ENCODE data around the gene CBY2.

The CBY2 gene

DNA sequence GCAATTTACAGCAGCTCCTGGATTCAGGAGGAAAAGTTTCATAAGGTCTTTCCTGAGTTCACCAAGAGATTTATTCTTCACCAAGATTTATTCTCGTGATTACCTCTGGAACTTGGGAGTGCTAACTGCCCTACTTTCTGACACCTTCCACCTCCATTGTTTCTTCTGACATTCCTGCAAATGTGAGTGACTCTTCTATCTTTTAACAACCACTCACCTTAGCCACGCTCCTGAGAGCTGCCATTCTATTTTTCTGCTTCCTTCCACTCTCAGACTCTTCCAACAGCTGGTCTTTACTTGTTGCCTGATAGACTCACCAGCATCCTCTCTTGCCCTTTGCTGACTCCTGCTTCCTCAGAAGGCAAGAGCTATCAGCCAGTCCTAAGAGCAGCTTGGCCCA is 11.5 kb upstream of the CBY2 start:
- DNase-seq (ENCODE audit: low read depth) = no peak
- H3K4me3 ChIP-seq (ENCODE audit: low read depth, low read length) = no peak overlapping the region
- TF ChIP-seq CTCF (IDR thresholded peaks at IDR 0.05; ENCODE audit: low read depth, low read length, missing control alignments) = no peak

- no peak overlapping the region for H3K4me3 ChIP-seq (ENCODE audit: low read depth, low read length)
- TF ChIP-seq CTCF (IDR thresholded peaks at IDR 0.05; ENCODE audit: low read depth, low read length, missing control alignments) = no peak
- DNase-seq (ENCODE audit: low read depth) = no peak
Measured at GRCh38 chr13:45691251-45691650, 10.9 kb upstream of the CBY2 start.

GRCh38 chr13:45691667-45692066 is 10.5 kb upstream of the CBY2 start:
- DNase-seq (ENCODE audit: low read depth) = no peak
- TF ChIP-seq CTCF (IDR thresholded peaks at IDR 0.05; ENCODE audit: low read depth, low read length, missing control alignments) = no peak
- H3K4me3 ChIP-seq (ENCODE audit: low read depth, low read length) = no peak overlapping the region

DNA sequence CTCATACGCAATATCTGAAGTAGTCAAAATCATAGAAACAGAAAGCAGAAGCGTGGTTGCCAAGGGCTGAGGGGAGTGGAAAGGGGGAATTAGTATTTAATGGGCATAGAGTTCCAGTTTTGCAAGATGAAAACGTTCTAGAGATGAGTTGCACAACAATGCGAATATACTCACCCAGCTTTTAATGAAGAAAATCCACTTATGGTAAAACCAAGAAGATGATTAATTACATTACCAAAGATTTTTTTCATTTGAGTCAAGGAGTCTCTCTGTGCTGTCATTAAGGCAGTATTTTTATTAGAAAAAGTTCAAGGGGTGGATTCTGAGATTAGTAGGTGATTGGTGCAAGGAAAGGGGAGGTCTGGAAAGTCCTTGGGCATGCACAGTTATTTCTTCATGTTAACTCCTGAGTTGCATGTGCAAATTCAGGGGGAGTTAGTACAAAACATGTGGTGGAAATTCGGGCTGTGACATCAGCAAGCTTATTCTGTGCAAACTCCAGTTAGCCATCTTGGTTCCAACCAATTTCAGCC is 6.9 kb upstream of the CBY2 start:
- peak; percentile 63 for DNase-seq (ENCODE audit: low read depth)
- TF ChIP-seq CTCF (IDR thresholded peaks at IDR 0.05; ENCODE audit: low read depth, low read length, missing control alignments) = no peak
- peak overlapping the region; percentile 14; the same call in 1 of the 2 replicates for H3K4me3 ChIP-seq (ENCODE audit: low read depth, low read length)

DNA sequence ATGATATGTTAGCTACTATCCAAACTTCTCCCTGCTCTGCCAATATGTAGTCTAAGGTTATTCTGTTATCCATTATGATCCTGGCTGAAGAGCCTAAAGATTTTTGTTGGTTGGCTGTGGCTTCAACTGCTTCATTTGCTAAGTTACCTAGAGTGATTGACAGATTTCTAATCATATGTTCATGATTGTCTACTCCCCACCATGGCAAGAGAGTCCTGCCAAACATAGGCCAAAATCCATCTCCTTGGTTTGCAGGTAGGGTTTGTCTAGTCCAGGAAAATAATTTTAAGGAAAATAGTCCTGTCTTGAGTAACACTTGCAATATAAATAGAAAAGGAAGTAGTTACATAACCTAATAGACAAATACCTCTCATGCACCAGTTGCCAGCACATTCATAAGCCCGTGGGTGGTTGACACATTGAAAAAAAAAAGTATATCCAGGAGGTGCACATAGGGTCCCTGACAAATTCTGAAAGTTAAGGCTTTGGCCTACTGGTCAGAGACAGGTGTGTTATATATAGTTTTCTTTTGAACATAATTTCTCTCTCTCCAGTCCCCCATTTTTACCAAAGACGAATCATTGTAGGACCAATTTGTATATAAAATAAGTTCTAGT is 5.4 kb upstream of the CBY2 start:
- DNase-seq (ENCODE audit: low read depth) = peak; percentile 81
- no peak overlapping the region; the same call in 1 of the 2 replicates for H3K4me3 ChIP-seq (ENCODE audit: low read depth, low read length)
- TF ChIP-seq CTCF (IDR thresholded peaks at IDR 0.05; ENCODE audit: low read depth, low read length, missing control alignments) = no peak

DNA sequence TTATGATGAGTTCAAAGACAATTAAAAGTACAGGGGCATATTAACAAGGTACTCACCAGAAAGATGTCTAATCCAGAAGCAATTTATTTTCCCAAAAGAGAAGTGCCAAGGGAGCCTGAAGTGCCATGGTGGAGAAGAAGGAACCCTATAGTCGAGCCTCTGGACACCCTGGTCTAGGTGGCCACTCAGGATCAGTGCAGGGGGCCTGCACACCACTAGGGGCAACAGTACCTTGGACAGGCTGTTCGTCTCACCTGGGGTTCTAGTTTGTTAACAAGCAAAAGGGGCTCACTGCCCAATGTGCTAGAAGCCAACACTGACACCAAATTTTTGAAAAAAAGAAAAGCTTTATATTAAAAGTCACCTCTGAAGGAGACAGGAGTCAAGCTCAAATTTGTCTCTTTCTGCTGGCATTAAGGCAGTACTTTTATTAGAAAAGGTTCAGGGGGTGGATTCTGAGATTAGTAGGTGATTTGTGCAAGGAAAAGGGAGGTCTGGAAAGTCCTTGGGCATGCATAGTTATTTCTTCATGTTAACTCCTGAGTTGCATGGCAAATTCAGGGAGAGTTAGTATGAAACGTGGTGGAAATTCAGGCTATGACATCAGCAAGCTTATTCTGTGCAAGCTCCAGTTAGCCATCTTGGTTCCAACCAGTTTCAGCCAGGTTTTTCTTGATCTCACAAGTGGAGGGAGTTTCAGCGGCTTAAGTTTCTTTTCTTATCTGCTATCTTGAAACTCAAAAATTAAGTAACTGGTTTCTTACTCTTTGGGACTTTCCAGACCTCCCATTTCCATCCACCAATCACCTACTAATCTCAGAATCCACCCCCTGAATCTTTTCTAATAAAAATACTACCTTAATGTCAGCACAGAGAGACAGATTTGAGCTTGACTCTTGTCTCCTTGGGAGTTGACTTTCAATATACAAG is 884 bp upstream of the CBY2 start:
- peak; percentile 96 for DNase-seq (ENCODE audit: low read depth)
- peak; percentile 73 for TF ChIP-seq CTCF (IDR thresholded peaks at IDR 0.05; ENCODE audit: low read depth, low read length, missing control alignments)
- peak overlapping the region; percentile 63 for H3K4me3 ChIP-seq (ENCODE audit: low read depth, low read length)
